ENCODE results near the gene AK1. TPM values are rescaled to one million over a fixed set of nuclear protein-coding genes. Genes with fewer than 3 reads are reported as not detected.

AK1 gene
- total and polyA plus RNA-seq, 9 of the 15 experiments (the other 6 are each of a cell fraction or from before 2014, with no cell fraction given) = 10.1 to 71.8 (median 39.0) TPM

GRCh38 chr9:127898433-127899127 is 21.1 kb upstream of the AK1 start (continued):
- TF ChIP-seq ZNF592 (IDR thresholded peaks at IDR 0.05) = no peak
- TF ChIP-seq THAP12 (CRISPR knock-in tag; IDR thresholded peaks at IDR 0.05) = no peak
- TF ChIP-seq, protein P1, sequence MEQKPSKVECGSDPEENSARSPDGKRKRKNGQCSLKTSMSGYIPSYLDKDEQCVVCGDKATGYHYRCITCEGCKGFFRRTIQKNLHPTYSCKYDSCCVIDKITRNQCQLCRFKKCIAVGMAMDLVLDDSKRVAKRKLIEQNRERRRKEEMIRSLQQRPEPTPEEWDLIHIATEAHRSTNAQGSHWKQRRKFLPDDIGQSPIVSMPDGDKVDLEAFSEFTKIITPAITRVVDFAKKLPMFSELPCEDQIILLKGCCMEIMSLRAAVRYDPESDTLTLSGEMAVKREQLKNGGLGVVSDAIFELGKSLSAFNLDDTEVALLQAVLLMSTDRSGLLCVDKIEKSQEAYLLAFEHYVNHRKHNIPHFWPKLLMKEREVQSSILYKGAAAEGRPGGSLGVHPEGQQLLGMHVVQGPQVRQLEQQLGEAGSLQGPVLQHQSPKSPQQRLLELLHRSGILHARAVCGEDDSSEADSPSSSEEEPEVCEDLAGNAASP (IDR thresholded peaks at IDR 0.05) = no peak
- TF ChIP-seq NR2C1 (IDR thresholded peaks at IDR 0.05) = no peak
- no peak for TF ChIP-seq NR2C1 (tag; IDR thresholded peaks at IDR 0.05)
- TF ChIP-seq RBFOX2 (IDR thresholded peaks at IDR 0.05; ENCODE audit: low read depth, low read length) = no peak; the same call in 1 of the 2 replicates
- no peak for TF ChIP-seq GTF2F1 (IDR thresholded peaks at IDR 0.05; ENCODE audit: low read depth, low read length)
- TF ChIP-seq ZNF277 (CRISPR knock-in tag; IDR thresholded peaks at IDR 0.05; ENCODE audit: borderline replicate concordance) = no peak
- no peak for TF ChIP-seq MEF2D (tag; conservative IDR thresholded peaks at IDR 0.05; ENCODE audit: low read depth)
- TF ChIP-seq ZNF217 (CRISPR knock-in tag; IDR thresholded peaks at IDR 0.05) = no peak
- TF ChIP-seq, protein P2, sequence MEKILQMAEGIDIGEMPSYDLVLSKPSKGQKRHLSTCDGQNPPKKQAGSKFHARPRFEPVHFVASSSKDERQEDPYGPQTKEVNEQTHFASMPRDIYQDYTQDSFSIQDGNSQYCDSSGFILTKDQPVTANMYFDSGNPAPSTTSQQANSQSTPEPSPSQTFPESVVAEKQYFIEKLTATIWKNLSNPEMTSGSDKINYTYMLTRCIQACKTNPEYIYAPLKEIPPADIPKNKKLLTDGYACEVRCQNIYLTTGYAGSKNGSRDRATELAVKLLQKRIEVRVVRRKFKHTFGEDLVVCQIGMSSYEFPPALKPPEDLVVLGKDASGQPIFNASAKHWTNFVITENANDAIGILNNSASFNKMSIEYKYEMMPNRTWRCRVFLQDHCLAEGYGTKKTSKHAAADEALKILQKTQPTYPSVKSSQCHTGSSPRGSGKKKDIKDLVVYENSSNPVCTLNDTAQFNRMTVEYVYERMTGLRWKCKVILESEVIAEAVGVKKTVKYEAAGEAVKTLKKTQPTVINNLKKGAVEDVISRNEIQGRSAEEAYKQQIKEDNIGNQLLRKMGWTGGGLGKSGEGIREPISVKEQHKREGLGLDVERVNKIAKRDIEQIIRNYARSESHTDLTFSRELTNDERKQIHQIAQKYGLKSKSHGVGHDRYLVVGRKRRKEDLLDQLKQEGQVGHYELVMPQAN (IDR thresholded peaks at IDR 0.05; ENCODE audit: borderline replicate concordance) = no peak
- no peak for TF ChIP-seq DNMT1 (IDR thresholded peaks at IDR 0.05)
- TF ChIP-seq ZNF23 (CRISPR knock-in tag; IDR thresholded peaks at IDR 0.05) = no peak
- TF ChIP-seq FOSL1 (tag; conservative IDR thresholded peaks at IDR 0.05) = no peak
- TF ChIP-seq RNF2 (IDR thresholded peaks at IDR 0.05) = no peak
- TF ChIP-seq FOS (IDR thresholded peaks at IDR 0.05; ENCODE audit: extremely low read depth, insufficient read length) = no peak
- no peak for TF ChIP-seq NONO (IDR thresholded peaks at IDR 0.05; ENCODE audit: low read depth in 2 of 2, low read length in 1 of 2)
- TF ChIP-seq PML (IDR thresholded peaks at IDR 0.05; ENCODE audit: low read length) = no peak
